GM19035 (cell line): ENCODE results near the gene GIGYF1.
"Not testable (repeated sequence)": the region's sequence is repeated elsewhere in the genome, so short reads cannot be mapped to it uniquely, and the experiment has no call there.

Source experiments
- ATAC-seq: cut with Tn5 transposase; IDR thresholded peaks from one replicate; pipeline ENCODE4 v1.9.1; 2021; ENCODE audit not compliant: unreplicated experiment

Gene GIGYF1

GRCh38 chr7:100673302-100673941 lies 20.6 kb downstream of the GIGYF1 start, which contains the start of gene GNB2:
Gene GNB2 (plus strand): TSS chr7:100673740. CDS start chr7:100676266, 2,526 bp downstream.
- peak; percentile 64 for ATAC-seq

DNA sequence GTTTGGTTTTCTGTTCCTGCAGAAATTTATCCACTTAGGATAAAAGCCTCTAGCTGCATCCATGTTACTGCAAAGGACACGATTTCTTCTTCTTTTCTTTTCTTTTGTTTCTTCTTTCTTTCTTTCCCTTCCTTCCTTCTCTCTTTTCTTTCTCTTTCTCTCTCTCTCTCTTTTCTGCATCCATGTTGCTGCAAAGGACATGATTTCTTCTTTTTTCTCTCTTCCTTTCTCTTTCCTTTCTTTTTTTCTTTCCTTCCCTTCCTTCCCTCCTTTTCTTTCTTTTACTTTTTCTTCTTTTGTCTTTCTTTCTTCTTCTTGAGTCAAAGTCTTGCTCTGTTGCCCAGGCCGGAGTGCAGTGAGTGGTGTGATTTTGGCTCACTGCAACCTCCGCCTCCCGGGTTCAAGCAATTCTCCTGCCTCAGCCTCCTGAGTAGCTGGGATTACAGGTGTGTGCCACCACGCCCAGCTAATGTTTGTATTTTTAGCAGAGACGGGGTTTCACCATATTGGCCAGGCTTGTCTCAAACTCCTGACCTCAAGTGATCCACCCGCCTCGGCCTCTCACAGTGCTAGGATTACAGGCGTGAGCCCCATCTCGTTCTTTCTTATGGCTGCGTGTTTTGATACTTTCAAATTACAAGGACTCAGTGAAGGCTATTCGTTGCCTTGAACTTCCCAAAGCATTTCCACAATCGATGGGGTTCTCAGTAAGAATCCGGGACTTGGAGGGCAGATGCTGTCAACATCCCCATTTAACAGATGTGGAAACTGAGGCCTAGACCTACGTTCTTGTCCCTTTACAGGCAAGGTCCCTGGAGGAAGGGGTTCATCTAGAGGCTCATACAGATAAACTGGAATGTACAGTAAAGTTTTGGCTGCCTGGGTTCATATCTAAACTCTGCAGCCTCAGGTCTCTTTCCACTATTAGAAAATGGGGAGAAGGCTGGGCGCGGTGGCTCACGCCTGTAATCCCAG lies 22.4 kb downstream of the GIGYF1 start:
- no peak for ATAC-seq

DNA sequence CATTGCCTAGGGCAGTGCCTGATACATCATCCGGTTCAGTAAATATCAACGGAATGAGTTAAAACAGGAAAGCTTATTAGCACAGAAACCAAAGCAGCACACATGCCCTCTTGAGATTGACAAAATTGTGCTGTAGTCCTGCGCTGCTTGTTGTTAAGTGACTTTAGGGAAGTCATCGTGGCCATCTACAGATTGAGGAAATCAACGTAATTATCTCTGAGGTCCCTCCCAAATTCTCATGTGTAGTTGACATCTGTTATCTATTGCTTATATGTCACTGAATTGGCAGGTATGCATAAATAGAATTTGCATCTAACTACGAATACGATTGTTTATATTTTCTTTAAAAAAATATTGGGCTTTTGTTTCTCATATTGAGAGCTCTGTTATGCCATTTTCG lies 24.0 kb downstream of the GIGYF1 start:
- no peak for ATAC-seq

DNA sequence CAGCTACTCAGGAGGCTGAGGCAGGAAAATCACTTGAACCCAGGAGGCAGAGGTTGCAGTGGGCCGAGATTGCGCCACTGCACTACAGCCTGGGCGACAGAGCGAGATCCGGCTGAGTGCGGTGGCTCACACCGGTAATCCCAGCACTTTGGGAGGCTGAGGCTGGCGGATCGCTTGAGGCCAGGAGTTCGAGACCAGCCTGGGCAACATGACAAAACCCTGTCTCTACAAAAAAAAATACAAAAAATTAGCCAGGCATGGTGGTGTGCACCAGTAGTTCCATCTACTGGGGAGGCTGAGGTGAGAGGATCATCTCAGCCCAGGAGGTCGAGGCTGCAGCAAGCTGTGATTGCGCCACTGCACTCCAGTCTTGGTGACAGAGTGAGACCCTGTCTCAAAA lies 24.9 kb downstream of the GIGYF1 start:
- ATAC-seq = not testable (repeated sequence)

- no peak for ATAC-seq
These were observed 26.0 kb downstream of the GIGYF1 start for GRCh38 chr7:100668069-100668449.

DNA sequence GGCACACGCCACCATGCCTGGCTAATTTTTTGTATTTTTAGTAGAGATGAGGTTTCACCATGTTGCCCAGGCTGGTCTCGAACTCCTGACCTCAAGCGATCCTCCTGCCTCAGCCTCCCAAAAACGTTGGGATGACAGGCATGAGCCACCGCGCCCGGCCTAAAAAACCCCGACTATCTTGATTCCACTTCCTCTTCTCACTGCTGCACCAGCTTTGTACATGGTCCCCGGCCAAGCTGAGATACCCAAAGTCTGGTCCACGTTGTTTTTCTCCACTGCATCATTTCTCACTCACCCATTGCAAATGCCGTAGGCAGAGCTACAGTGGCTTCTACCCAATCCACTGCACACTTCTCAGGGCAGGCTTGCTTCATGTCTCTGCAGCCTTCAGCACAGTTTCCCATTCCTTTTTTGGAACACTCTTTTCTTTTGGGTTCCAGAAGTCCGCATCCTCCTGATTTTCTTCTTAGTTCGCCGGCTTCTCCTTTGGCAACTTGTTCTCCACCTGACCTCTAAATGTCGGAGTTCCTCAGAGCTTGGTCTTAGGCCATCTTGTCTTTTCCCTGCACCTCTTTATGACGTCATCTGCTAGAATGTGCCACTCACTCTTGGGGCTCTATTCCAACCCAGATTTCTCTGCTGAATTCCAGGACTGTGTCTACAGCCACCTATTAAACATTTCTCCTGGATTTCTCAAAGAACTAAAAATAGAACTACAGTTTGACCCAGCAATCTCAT lies 26.6 kb downstream of the GIGYF1 start:
- no peak for ATAC-seq

- ATAC-seq = no peak
These were observed 28.8 kb downstream of the GIGYF1 start for GRCh38 chr7:100665168-100665726.

- ATAC-seq = not testable (repeated sequence)
These were observed 31.8 kb downstream of the GIGYF1 start for GRCh38 chr7:100662194-100662776.

DNA sequence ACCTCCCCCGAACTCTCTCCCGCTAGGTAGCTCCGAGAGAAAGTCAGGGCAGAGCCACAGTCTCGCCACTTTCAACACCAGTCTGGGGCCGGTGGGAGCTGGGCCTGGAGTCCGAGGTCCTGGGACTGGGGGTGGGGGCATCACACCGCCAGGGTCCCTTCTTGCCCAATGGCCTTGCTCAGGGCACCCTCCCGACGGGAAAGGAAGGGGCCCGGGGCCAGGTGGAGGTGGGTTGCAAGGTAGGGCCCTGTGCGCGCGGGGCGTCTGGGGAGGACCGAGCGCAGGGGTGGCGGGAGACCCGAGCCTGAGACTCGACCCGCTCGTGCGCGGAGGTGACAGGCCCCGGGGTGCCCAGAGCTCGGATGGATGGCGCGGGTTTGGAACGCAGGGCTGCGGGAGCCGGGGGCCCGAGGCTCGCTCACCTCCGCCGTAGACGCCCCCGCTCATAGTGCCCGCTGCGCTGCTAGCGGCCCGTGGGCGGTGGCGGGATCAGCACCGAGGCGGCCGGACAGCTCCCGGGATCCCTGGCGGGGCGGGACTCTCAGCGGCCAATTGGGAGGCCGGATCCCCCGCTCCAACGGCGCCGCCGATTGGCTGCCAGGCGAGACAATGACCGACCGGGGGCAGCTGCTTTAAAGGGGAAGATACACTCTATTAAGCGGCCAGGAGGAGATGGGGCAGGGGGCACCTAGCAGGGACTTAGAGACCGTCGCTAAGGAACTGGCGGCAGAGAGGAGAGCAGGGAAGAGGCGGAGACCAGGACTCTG lies 38.0 kb downstream of the GIGYF1 start, which contains the start of gene ACTL6B:
Gene ACTL6B (minus strand): TSS at position 541 of the 767 bp plus-strand sequence. CDS start 94 bp downstream, at position 447.
- ATAC-seq = no peak

- no peak for ATAC-seq
These were observed 38.9 kb downstream of the GIGYF1 start for GRCh38 chr7:100654908-100655831.

- no peak for ATAC-seq
These were observed 44.1 kb downstream of the GIGYF1 start for GRCh38 chr7:100649826-100650565.

DNA sequence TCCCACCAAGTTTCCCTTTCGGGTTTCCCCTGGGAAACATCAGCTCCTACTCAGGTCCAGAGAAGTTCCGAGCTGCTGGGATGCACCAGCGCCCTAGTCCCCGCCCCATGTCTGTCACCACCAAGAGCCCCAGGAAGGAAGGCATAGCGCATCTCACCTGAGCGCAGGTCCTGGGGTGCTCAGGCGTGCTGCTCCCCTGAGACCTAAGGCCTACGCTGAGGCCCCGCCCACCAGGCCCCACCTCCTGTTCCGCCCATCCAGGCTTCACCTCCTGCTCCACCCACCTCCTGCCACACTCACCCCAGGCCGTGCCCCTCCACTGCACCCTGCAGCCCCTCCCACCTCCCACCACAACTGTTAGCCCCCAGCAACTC lies 51.5 kb downstream of the GIGYF1 start:
- no peak for ATAC-seq

GRCh38 chr7:100641860-100642533 lies 52.1 kb downstream of the GIGYF1 start:
- no peak for ATAC-seq

DNA sequence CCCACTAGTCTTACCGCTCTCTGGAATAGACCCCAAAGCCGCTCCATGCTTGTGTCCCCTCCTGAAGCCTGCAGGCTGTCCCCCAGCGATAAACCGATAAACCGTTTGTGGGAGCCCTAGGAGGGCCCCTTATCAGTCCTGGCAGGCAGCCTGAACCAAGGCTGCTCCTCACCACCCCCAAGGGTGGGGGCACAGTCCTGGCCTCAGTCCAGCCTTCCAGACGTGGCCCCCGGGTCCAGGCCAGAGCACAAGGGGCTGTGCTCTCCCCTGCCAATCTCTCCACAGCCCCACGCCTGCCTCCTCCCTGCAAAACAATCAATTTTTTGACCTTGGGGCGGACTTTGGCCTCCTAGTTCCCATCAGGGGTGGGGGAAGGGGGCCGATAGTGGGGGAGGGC lies 52.6 kb downstream of the GIGYF1 start, which contains the start of gene TFR2:
Gene TFR2 (minus strand): TSS at position 90 of the 397 bp plus-strand sequence. CDS start 43 bp downstream, at position 47.
- ATAC-seq = no peak

GRCh38 chr7:100640517-100641440 lies 53.3 kb downstream of the GIGYF1 start:
- ATAC-seq = no peak

DNA sequence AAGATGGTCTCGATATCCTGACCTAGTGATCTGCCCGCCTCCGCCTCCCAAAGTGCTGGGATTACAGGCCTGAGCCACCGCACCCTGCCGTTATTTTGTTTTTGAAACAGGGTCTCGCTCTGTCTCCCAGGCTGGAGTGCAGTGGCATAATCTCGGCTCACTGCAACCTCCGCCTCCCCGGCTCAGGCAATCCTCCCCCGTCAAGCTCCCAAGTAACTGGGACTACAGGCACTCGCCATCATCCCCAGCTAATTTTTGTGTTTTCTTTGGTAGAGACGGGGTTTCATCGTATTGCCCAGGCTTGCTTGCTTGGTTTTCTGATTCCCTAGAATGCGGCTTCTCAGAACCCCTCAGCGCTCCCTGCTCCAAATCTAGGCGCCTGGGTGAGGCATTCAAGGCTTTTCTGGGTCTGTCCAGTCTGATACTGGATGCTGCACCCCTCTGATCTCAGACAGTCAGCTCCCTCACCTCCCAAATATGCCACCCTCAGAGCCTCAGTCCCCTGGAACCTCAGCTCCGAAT lies 54.0 kb downstream of the GIGYF1 start:
- ATAC-seq = no peak
